Heart right ventricle (tissue), 16 donors: ENCODE measurements around the gene TMEM273. TPM values are rescaled to one million over a fixed set of nuclear protein-coding genes. Genes with fewer than 3 reads are reported as not detected.

Source experiments
- ATAC-seq, 8 donors: fragments of 200-7000 bp; cut with Tn5 transposase; one replicate each; pipeline ENCODE4 v1.9.1; 2020; ENCODE audit warnings: mild to moderate bottlenecking in 8 of 8, moderate library complexity in 8 of 8, moderate number of reproducible peaks in 1 of 8
- DNase-seq, 2 donors: peaks; one replicate each; pipeline ENCODE4 v3.0.0-alpha.2; 2020
- H3K27ac ChIP-seq, 10 donors: fragments of 200-600 bp; sonication (generic) in 2 of 10; one replicate each; pipeline versions ENCODE4 v1.5.0 to v1.8.0; 2020 to 2022; ENCODE audit warnings: mild to moderate bottlenecking in 3 of 10
- H3K27me3 ChIP-seq, 7 donors: fragments of 200-600 bp; one replicate each; pipeline ENCODE4 v1.8.0; 2021 to 2022; ENCODE audit warnings: mild to moderate bottlenecking in 2 of 7
- H3K36me3 ChIP-seq, 9 donors: fragments of 200-600 bp; sonication (generic) in 1 of 9; one replicate each; pipeline versions ENCODE4 v1.5.0 to v1.8.0; 2020 to 2022; ENCODE audit warnings: mild to moderate bottlenecking in 2 of 9
- H3K4me1 ChIP-seq, 9 donors: fragments of 200-600 bp; sonication (generic) in 1 of 9; one replicate each; pipeline versions ENCODE4 v1.5.0 to v1.8.0; 2020 to 2022; ENCODE audit warnings: mild to moderate bottlenecking in 4 of 9
- H3K4me3 ChIP-seq, 10 donors: fragments of 200-600 bp; sonication (generic) in 2 of 10; one replicate each; pipeline versions ENCODE4 v1.5.0 to v1.8.0; 2020 to 2022; ENCODE audit warnings: mild to moderate bottlenecking in 7 of 10, moderate library complexity in 2 of 10
- H3K9me3 ChIP-seq, 11 donors: fragments of 200-600 bp in 10 of 11; sonication (generic) in 2 of 11; one replicate each; pipeline versions ENCODE4 v1.5.0 to v1.8.0; 2013 to 2022; ENCODE audit warnings: mild to moderate bottlenecking in 2 of 11, control low read depth in 1 of 11, moderate library complexity in 1 of 11
- WGBS, 2 donors: extraction: QIAGEN DNeasy Blood & Tissue Kit; methylation state at CpG; one replicate each; pipeline ENCODE4 v1.1.7; 2013; ENCODE audit warnings: inconsistent platforms in 1 of 2; 5-methylcytosine and 5-hydroxymethylcytosine counted together
- intact Hi-C, 10 donors: fragments of 100-400 bp; cut with DNase I; formaldehyde crosslinking; loops; one replicate each; pipeline versions ENCODE4 v1.11.1 to v1.14.2; 2022
- polyA plus RNA-seq, 2 donors: library from polyadenylated mRNA; stranded (reverse); fragments of 200-250 nt; gene quantifications; one replicate each; pipeline ENCODE4 v1.2.3, GENCODE V29; 2013
- total RNA-seq, 10 donors: library from RNA; stranded (reverse); fragmentation: NEBNext Ultra II Directional in 3 of 10; extraction: Animal tissue kit (Norgen Biotek cat#: 25700) in 3 of 10; gene quantifications; one replicate each; pipeline versions ENCODE4 v1.2.1 to v1.2.4, GENCODE V29; 2021 to 2023
- TF ChIP-seq, protein P1 (sequence below), 9 donors: fragments of 200-600 bp; sonication (generic) in 2 of 9; IDR thresholded peaks; one replicate each; pipeline versions ENCODE4 v1.5.0 to v1.8.0; 2021 to 2022; ENCODE audit warnings: antibody characterized with exemption in 9 of 9, mild to moderate bottlenecking in 5 of 9, moderate library complexity in 1 of 9
- donor health status: Arrhythmogenic right ventricular cardiomyopathy.
- donor health status: ischemic (EF 13 %, LVEDD 7.1; RV severe dilation, severe dysfunction).
- donor health status: healthy with polysubstance abuse.
- donor health status: DM: no; HTN: yes; CAD: no.
- donor health status: DM: no; HTN: no; CAD: no.
- donor health status: ischemic (EF 25% LVEDD 6.9; RV normal size, moderate dysfunction).
- donor health status: ischemic (EF 25% LVEDD 5.7; RV mildly dilated, moderate dysfunction).
- donor health status: healthy.
- donor health status: DM: yes; HTN: yes; CAD: no.
- donor health status: Ischemic cardiomyopathy.
- donor health status: ischemic (EF 35%, LVEDD 5.7; RV mildly dilated, moderate dysfunction).
- donor health status: nonischemic (EF 11% LVEDD 7.7; RV severe dilation, severe dysfunction).
- donor health status: DM: yes; HTN: yes; CAD: no.
- donor health status: PGD.
- donor health status: ischemic (EF 29% LVEDD 5.4; RV normal size, mild dysfunction).
- donor health status: nonischemic (EF 23%, LVEDD 6.1; RV moderate dilation, normal function).

The TMEM273 gene
- total and polyA plus RNA-seq, 12 donors = 10.9 to 28.5 (median 19.0) TPM

DNA sequence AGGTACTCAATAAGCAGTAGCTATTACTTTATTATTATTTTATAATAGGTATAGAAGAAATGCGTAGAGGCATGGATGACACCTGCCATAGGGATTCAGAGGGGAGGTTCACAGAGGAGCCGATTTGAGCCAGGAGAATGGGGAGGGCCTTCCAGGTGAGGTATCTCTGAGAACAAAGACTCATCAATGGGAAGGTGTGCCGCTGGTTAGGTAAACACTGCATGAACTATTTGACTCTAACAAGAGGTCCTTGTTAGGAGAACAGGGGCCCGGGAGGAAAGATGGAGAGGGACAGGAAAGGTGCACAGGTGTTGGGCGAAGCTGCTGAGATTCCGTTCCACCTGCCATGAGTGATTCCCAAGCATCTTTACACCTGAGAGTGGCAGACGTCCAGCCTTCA, 41.8 kb upstream of the TMEM273 start:
- peaks cover 0 to 20% (median 8%) of the 10 kb centered on the region in 9 donors for H3K4me1 ChIP-seq
- H3K4me3 ChIP-seq = no peak overlapping the region
- H3K9me3 ChIP-seq = no peaks in the 10 kb centered on the region
- ATAC-seq (no peak), DNase-seq (no peak)
- no peak overlapping the region for H3K27ac ChIP-seq
- H3K27me3 ChIP-seq = no peaks in the 10 kb centered on the region
- no peaks in the 10 kb centered on the region for H3K36me3 ChIP-seq
- intact Hi-C loops = no loop called here
- TF ChIP-seq, protein P1, sequence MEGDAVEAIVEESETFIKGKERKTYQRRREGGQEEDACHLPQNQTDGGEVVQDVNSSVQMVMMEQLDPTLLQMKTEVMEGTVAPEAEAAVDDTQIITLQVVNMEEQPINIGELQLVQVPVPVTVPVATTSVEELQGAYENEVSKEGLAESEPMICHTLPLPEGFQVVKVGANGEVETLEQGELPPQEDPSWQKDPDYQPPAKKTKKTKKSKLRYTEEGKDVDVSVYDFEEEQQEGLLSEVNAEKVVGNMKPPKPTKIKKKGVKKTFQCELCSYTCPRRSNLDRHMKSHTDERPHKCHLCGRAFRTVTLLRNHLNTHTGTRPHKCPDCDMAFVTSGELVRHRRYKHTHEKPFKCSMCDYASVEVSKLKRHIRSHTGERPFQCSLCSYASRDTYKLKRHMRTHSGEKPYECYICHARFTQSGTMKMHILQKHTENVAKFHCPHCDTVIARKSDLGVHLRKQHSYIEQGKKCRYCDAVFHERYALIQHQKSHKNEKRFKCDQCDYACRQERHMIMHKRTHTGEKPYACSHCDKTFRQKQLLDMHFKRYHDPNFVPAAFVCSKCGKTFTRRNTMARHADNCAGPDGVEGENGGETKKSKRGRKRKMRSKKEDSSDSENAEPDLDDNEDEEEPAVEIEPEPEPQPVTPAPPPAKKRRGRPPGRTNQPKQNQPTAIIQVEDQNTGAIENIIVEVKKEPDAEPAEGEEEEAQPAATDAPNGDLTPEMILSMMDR (IDR thresholded peaks at IDR 0.05) = no peak
- 94 to 95% methylated on average over 7 of the region's 7 CpGs for WGBS, 2 donors

DNA sequence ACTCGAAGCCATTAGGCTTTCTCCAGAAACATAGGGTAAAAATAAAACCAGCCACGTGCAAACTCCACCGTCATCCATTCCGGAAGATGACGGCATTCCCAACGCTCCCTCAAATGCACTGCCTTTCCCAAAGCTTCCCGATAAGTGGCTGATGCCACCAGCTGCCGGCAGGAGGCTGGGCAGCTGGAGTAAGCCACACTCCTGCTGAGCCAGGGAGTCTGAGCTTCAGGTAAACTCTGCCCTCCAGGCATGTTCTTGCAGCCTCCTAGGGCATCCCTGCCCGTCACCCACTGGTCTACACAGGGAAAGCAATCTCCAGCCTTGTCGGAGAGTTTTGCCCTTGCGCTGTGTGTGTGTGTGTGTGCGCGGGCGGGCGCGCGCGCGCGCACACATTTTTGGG, 40.5 kb upstream of the TMEM273 start:
- Histone ChIP-seq H3K9me3 (peaks cover 0 to 2% (median 0%) of the 10 kb centered on the region in 11 donors), H3K4me1 (peaks cover 0 to 21% (median 10%) of the 10 kb centered on the region in 9 donors), H3K36me3 (no peaks in the 10 kb centered on the region), H3K27ac (no peak overlapping the region), H3K27me3 (no peaks in the 10 kb centered on the region), H3K4me3 (no peak overlapping the region)
- intact Hi-C loops = loop anchor here in 3 of 10 donors (5.0 to 10.0 kb wide), 2 partner anchors 66 to 69 kb away; partner anchors contain the start of gene C10orf71 (in 3 of the 3)
- no peak for DNase-seq
- no peak for ATAC-seq
- TF ChIP-seq, protein P1 (IDR thresholded peaks at IDR 0.05) = no peak
- WGBS, 2 donors = 82 to 84% methylated on average over 20 of the region's 20 CpGs

DNA sequence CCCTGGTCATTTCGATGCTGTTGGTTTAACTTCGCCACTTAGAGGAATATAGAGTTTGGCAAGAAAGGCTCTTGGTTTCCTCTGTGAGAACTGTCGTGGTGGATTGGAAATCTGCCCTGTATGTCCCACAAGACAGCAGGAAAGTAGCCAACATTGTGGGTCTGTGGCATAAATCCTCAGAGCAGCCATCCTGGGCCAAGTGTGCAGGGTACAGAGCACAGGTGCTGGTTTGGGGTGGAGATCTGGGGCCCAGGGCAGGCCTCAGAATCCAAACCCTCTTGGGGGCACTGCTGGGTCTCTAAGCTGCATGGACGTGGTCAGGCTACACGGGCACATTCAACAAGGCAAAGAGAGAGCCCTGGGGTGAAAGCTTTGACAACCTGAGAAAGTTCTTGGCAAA, 39.2 kb upstream of the TMEM273 start:
- WGBS, 2 donors = 64 to 70% methylated on average over 5 of the region's 5 CpGs
- Histone ChIP-seq H3K4me1 (peaks cover 0 to 21% (median 10%) of the 10 kb centered on the region in 9 donors), H3K9me3 (peaks cover 0 to 5% (median 0%) of the 10 kb centered on the region in 11 donors), H3K27me3 (no peaks in the 10 kb centered on the region), H3K27ac (no peak overlapping the region), H3K36me3 (no peaks in the 10 kb centered on the region), H3K4me3 (no peak overlapping the region)
- DNase-seq (no peak), ATAC-seq (no peak)
- TF ChIP-seq, protein P1 (IDR thresholded peaks at IDR 0.05) = no peak
- intact Hi-C loops = loop anchor here in 3 of 10 donors (5.0 to 10.0 kb wide), 2 partner anchors 67 to 70 kb away; partner anchors contain the start of gene C10orf71 (in 3 of the 3)

DNA sequence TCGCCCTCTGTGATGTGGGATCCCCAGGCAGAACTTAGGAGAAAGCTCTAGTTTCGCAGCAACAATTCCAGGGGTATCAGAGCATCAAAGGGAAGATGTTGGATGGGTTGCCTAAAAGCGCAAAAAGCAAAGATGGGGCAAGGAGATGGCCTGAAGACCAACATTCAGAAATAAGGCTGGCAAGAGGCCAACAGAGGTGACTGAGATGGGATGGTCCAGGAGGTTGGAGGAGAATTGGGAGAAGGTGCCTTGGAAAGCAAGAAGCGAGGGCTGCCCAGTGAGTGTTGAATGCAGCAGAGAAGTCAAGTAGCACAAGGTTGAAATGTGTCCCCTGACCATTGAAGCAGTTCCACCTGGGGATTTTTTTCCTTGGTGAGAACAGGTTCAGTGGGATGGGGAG, 38.4 kb upstream of the TMEM273 start:
- WGBS, 2 donors = 86 to 87% methylated on average over 4 of the region's 4 CpGs
- Histone ChIP-seq H3K27ac (no peak overlapping the region), H3K9me3 (peaks cover 0 to 5% (median 0%) of the 10 kb centered on the region in 11 donors), H3K4me3 (no peak overlapping the region), H3K27me3 (no peaks in the 10 kb centered on the region), H3K4me1 (peaks cover 0 to 21% (median 10%) of the 10 kb centered on the region in 9 donors), H3K36me3 (no peaks in the 10 kb centered on the region)
- intact Hi-C loops = loop anchor here in 3 of 10 donors (5.0 to 10.0 kb wide), 2 partner anchors 68 to 71 kb away; partner anchors contain the start of gene C10orf71 (in 3 of the 3)
- no peak for ATAC-seq
- TF ChIP-seq, protein P1 (IDR thresholded peaks at IDR 0.05) = no peak
- DNase-seq = no peak
